HG03159 (cell line): ENCODE measurements around the gene PPFIA1.

ENCODE experiments used
- ATAC-seq: cut with Tn5 transposase; IDR thresholded peaks from one replicate; pipeline ENCODE4 v1.9.1; 2021; ENCODE audit warnings: mild to moderate bottlenecking, moderate library complexity; ENCODE audit not compliant: unreplicated experiment

The PPFIA1 gene

DNA sequence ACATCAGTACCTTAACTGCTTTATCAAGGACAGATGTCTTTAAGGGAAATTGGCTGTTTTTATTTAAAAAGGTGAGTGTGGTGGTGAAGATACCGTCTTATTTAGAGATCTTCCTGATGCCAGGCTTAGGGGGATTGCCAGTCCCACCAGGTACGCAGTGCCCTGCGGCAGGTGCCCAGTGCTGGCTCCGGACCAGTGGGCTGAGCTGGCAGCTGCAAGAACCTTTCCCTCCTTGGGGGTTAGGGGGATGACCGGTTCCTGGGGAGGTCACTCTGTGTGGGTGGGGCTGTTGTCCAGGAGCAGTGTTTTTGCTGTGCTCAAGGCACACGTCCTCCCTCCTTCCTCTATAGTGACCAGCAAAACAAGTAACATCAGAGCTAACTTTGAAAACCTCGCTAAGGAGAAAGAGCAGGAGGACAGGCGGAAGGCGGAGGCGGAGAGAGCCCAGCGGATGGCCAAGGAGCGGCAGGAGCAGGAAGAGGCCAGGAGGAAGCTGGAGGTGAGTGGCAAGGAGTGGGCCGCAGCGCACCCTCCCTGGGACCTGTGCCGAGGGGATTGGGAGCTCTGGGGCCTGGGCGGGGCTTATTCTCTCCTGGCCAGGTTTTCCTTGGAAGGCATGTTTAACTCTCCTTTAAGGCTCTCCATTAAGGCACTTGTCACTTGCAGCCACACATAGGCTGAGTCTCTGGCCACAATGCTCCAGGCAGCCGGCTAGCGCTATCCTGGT is 158.4 kb downstream of the PPFIA1 start:
- no peak for ATAC-seq

DNA sequence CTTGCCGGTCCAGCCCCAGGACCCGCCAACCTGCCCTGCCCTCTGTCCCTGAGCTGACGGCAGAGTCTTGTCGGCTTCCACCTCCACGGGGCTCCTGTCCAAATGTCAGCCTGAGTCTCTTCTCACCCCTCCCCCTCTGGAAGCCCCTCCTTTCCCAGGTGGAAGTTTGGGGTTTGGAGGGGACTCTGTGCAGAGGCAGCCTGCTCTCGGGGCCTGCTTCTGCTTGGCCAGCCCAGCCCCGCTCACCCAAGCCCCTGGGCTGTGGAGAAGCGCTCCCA is 158.9 kb downstream of the PPFIA1 start:
- no peak for ATAC-seq

DNA sequence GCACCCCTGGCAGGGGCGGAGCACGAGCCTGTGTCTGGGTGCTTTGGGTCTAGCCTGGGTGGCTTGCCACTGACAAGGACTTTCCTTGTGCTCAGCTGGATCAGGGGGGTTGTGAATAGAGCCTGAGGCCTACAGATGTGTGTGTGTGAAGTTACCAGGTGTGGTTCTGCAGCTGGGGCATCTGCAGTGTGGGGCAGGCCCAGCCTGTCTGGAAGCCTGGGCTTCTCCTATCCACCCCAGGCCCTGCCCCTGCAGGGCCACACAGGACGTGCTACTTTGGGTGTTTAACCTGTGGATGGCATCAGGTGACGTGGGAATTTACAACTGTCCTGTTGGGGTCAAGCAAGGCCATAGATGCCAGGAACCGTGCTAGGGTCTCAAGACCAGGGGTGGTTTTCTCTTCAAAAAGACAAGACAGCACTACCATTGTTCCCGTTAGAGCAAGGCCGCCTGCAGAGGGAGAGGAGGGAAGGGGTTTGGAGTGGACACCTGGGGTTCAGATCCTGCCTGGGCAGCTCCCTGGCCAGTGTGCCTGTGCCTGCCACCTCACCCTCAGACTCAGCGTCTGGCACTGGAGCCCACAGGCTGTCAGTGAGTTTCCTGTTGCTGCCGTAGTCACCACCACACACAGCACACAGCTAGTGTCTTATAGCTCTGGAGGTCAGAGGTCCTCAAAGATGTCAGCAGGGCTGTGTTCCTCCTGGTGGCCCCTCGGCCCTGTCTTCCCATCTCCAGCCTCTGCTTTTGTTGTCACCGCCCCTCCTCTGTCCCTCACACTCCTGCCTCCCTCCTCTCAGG is 159.4 kb downstream of the PPFIA1 start:
- no peak for ATAC-seq

DNA sequence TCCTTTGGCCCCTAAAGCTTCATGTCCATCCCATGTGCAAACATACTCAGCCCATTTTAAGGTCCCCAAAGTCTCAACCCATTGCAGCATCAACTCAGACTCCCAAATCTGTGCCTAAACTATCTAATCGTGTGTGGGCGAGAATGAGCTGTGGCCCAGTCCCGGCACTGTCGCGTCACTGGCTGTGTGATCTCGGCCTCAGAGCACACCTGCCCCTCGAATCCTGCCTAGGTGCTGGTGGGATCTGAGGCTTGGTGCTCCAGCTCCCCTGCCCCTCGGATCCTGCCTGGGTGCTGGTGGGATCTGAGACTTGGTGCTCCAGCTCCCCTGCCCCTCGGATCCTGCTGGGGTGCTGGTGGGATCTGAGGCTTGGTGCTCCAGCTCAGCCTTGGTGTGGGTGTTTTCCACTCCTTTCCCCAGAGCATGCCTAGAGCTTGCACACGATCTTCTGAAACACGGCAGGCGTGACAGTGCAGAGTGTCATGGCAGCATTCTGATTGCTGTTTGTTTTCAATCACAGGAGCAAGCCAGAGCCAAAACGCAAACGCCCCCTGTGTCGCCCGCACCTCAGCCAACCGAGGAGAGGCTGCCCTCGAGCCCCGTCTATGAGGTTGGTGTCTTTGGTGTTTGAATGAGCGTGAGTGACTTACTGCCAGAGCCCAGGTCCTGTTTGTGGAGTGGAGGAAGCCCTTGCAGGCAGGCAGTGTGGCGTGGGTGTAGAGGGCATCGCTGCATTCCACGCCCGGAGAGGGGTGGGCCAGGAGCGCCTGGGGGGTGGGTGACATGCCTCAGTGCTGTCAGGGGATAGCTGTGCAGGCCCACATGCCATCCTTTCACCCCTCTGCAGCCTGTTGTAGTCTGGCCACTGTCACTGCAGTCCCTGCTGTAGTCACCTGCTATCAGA is 160.4 kb downstream of the PPFIA1 start:
- ATAC-seq, result no peak

- no peak for ATAC-seq
Observed at GRCh38 chr11:70431611-70432010, 161.1 kb downstream of the PPFIA1 start.

DNA sequence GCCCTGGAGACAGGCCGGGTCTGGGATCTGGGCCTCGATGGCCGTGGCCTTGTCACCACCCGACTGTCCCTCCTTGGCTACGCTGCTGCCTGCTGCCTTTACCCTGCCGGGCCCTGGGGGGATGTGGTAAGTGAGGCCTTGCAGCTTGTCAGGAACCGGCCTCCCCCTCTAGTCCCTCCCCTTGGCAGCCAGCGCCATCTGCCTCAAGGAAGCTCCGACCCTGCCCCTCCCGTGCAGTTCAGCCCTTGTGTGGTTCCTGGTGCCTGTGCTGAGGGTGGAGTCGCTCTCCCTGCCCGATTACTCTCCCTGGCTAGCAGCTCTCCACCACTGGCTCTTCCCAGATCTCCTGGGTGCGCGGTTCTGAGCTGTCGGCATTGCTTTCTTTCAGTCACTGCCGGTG is 161.6 kb downstream of the PPFIA1 start:
- ATAC-seq, result no peak

- no peak for ATAC-seq
Observed at GRCh38 chr11:70432580-70432979, 162.1 kb downstream of the PPFIA1 start.

DNA sequence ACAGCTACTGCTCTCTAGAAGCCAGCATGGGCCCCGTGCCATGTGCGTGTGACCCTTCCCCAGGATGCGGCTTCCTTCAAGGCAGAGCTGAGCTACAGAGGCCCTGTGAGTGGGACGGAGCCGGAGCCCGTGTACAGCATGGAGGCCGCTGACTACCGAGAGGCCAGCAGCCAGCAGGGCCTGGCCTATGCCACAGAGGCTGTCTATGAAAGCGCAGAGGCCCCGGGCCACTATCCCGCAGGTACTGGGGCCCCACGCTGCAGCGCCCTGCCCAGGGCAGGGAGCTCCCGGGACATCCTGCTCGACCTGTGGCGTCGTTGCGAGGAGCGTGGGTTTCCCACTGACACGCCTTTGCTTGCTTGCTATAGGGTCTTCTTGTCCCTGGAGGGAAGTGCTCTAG is 162.5 kb downstream of the PPFIA1 start:
- ATAC-seq, result no peak

DNA sequence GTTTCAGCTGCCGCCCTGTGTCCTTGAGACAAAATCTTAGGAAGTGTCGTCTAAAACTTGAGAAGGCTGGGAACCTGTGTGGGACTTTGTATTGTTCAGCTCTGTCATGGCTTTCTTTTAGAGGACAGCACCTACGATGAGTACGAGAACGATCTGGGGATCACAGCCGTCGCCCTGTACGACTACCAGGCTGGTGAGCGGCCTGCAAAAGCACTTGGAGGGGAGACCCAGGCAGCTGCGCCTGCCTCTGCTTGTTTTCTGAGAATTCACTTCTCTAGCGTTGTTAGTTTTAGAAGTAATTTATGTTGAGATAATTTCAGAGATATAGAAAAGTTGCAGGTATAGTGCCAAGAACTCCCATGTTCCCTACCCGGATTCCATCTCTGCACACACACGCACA is 163.0 kb downstream of the PPFIA1 start:
- ATAC-seq, result no peak
